H1 (cell line): ENCODE results near the gene EFEMP1. TPM values are rescaled to one million over a fixed set of nuclear protein-coding genes. Genes with fewer than 3 reads are reported as not detected.

Experiments used
- CTCF ChIA-PET: fragments of 300-600 bp; sonication (Branson Sonifier 250); formaldehyde crosslinking; loops from one replicate; lab custom pipeline; 2021; ENCODE audit not compliant: partially characterized antibody; lab: Charles Lee
- POLR2A ChIA-PET: fragments of 300-600 bp; sonication (Branson Sonifier 250); formaldehyde crosslinking; loops from one replicate; lab custom pipeline; 2021; ENCODE audit warnings: inconsistent platforms; ENCODE audit not compliant: partially characterized antibody; lab: Charles Lee
- DNase-seq, 2 experiments: peaks; one replicate each; pipeline versions ENCODE4 v3.0.0 to v3.0.0-alpha.2; 2010 to 2022; ENCODE audit warnings: low spot score in 2 of 2, low read depth in 1 of 2, mixed read lengths in 1 of 2
- FAIRE-seq: peaks from 2 replicates; lab custom pipeline; 2011; peaks lifted over from hg19 to GRCh38; lab: Jason Lieb, UNC
- H2AFZ ChIP-seq: 2 replicates; pipeline ENCODE4 v1.8.1; 2012; ENCODE audit warnings: low read length, inconsistent platforms
- H2AK5ac ChIP-seq: 2 replicates; pipeline ENCODE4 v1.6.1; 2013; ENCODE audit warnings: low read depth, low read length
- H2BK120ac ChIP-seq: replicated peaks from 2 replicates; pipeline ENCODE3; 2013; ENCODE audit warnings: low read depth, low read length, inconsistent platforms
- H2BK12ac ChIP-seq: 2 replicates; pipeline ENCODE4 v1.6.1; 2013; ENCODE audit warnings: low read depth, low read length
- H2BK15ac ChIP-seq: 2 replicates; pipeline ENCODE4 v1.6.1; 2013; ENCODE audit warnings: low read length
- H2BK20ac ChIP-seq: 2 replicates; pipeline ENCODE4 v1.6.1; 2013; ENCODE audit warnings: low read length
- H2BK5ac ChIP-seq: 2 replicates; pipeline ENCODE4 v1.6.1; 2013; ENCODE audit warnings: low read depth, low read length
- H3K14ac ChIP-seq: 2 replicates; pipeline ENCODE4 v1.6.1; 2013; ENCODE audit warnings: inconsistent platforms; ENCODE audit not compliant: insufficient read length
- H3K18ac ChIP-seq: 2 replicates; pipeline ENCODE4 v1.6.1; 2013; ENCODE audit warnings: low read length; ENCODE audit errors: extremely low read depth
- H3K23ac ChIP-seq: 2 replicates; pipeline ENCODE4 v1.6.1; 2013; ENCODE audit warnings: inconsistent platforms; ENCODE audit not compliant: insufficient read length
- H3K23me2 ChIP-seq: 2 replicates; pipeline ENCODE4 v1.6.1; 2013; ENCODE audit warnings: low read depth, low read length
- H3K27ac ChIP-seq: 2 replicates; pipeline ENCODE4 v1.6.1; 2011; ENCODE audit warnings: low read depth, low read length, inconsistent platforms
- H3K27me3 ChIP-seq, 4 experiments: replicated peaks in 1 of 4; 1 replicate in 1 of 4; 2 replicates in 3 of 4; pipeline versions ENCODE4 v1.6.1 to v1.8.1; 2011 to 2013; ENCODE audit warnings: low read length in 3 of 4, mild to moderate bottlenecking in 3 of 4, inconsistent platforms in 2 of 4, mixed read lengths in 2 of 4, moderate library complexity in 1 of 4; ENCODE audit not compliant: control insufficient read depth in 3 of 4, insufficient read depth in 3 of 4; ENCODE audit errors: extremely low read depth in 1 of 4
- H3K36me3 ChIP-seq, 4 experiments: 2 replicates each; pipeline versions ENCODE4 v1.6.1 to v1.8.1; 2011 to 2013; ENCODE audit warnings: mild to moderate bottlenecking in 4 of 4, low read length in 3 of 4, moderate library complexity in 2 of 4, control low read depth in 1 of 4, inconsistent platforms in 1 of 4; ENCODE audit not compliant: insufficient read depth in 4 of 4, control insufficient read depth in 2 of 4
- H3K4ac ChIP-seq: replicated peaks from 2 replicates; pipeline ENCODE3; 2013; ENCODE audit warnings: low read length, low read depth, mixed read lengths, inconsistent platforms; ENCODE audit not compliant: insufficient read length
- H3K4me1 ChIP-seq, 4 experiments: replicated peaks in 1 of 4; 1 replicate in 1 of 4; 2 replicates in 3 of 4; pipeline versions ENCODE4 v1.6.1 to v1.8.1; 2011 to 2013; ENCODE audit warnings: low read length in 3 of 4, inconsistent platforms in 2 of 4, mixed read lengths in 1 of 4; ENCODE audit not compliant: insufficient read depth in 4 of 4, control insufficient read depth in 3 of 4
- H3K4me2 ChIP-seq, 2 experiments: 2 replicates each; pipeline versions ENCODE4 v1.6.1 to v1.8.1; 2011 to 2013; ENCODE audit warnings: low read depth in 2 of 2, low read length in 2 of 2, control low read depth in 1 of 2, inconsistent platforms in 1 of 2, mild to moderate bottlenecking in 1 of 2; ENCODE audit not compliant: insufficient read depth in 1 of 2
- H3K4me3 ChIP-seq, 4 experiments: fragments of 200-600, 300-600 bp in 1 of 4; sonication (generic), shearing (Covaris generic), sonication (Bioruptor Twin) in 1 of 4; 2 replicates each; pipeline versions ENCODE4 v1.5.1 to v1.8.1; 2011 to 2016; ENCODE audit warnings: low read length in 4 of 4, low read depth in 3 of 4, control low read depth in 2 of 4, inconsistent platforms in 2 of 4, mild to moderate bottlenecking in 2 of 4, mixed read lengths in 1 of 4, moderate library complexity in 1 of 4; ENCODE audit not compliant: insufficient read depth in 2 of 4; ENCODE audit errors: extremely low read depth in 1 of 4
- H3K56ac ChIP-seq: replicated peaks from 2 replicates; pipeline ENCODE3; 2013; ENCODE audit warnings: low read depth, mild to moderate bottlenecking, mixed read lengths, low read length, inconsistent platforms; ENCODE audit not compliant: insufficient read length
- H3K79me1 ChIP-seq: 2 replicates; pipeline ENCODE4 v1.6.1; 2013; ENCODE audit warnings: low read depth, low read length, control low read depth
- H3K79me2 ChIP-seq, 2 experiments: 2 replicates each; pipeline versions ENCODE4 v1.6.1 to v1.8.1; 2012 to 2013; ENCODE audit warnings: low read length in 2 of 2, mild to moderate bottlenecking in 2 of 2, inconsistent platforms in 1 of 2; ENCODE audit not compliant: insufficient read depth in 2 of 2, control insufficient read depth in 1 of 2
- H3K9ac ChIP-seq, 4 experiments: replicated peaks in 1 of 4; 1 replicate in 1 of 4; 2 replicates in 3 of 4; pipeline versions ENCODE4 v1.6.1 to v1.8.1; 2011 to 2013; ENCODE audit warnings: low read depth in 3 of 4, low read length in 3 of 4, control low read depth in 2 of 4, mild to moderate bottlenecking in 2 of 4, moderate library complexity in 2 of 4, inconsistent platforms in 1 of 4; ENCODE audit errors: extremely low read depth in 1 of 4
- H3K9me3 ChIP-seq, 2 experiments: 2 replicates each; pipeline versions ENCODE4 v1.6.1 to v1.8.1; 2012 to 2013; ENCODE audit warnings: mild to moderate bottlenecking in 2 of 2, moderate library complexity in 2 of 2, control low read depth in 1 of 2, inconsistent platforms in 1 of 2, low read depth in 1 of 2, low read length in 1 of 2, mixed read lengths in 1 of 2; ENCODE audit not compliant: insufficient read depth in 2 of 2
- H4K20me1 ChIP-seq, 2 experiments: replicated peaks in 1 of 2; 2 replicates each; pipeline versions ENCODE3 to v1.8.1; 2011 to 2013; ENCODE audit warnings: inconsistent platforms in 2 of 2, low read length in 2 of 2, mild to moderate bottlenecking in 1 of 2; ENCODE audit not compliant: insufficient read depth in 2 of 2, control insufficient read depth in 1 of 2
- H4K5ac ChIP-seq: 2 replicates; pipeline ENCODE4 v1.6.1; 2013; ENCODE audit warnings: low read length, low read depth, mixed read lengths, inconsistent platforms; ENCODE audit not compliant: insufficient read length
- H4K8ac ChIP-seq: 2 replicates; pipeline ENCODE4 v1.8.0; 2013; ENCODE audit warnings: mild to moderate bottlenecking, moderate library complexity, low read length, inconsistent platforms; ENCODE audit not compliant: insufficient read depth; ENCODE audit errors: extremely low read depth
- H4K91ac ChIP-seq: replicated peaks from 2 replicates; pipeline ENCODE3; 2013; ENCODE audit warnings: low read length, mixed read lengths, inconsistent platforms; ENCODE audit not compliant: insufficient read length
- CHD7 ChIP-seq: fragments of 300-600 bp; sonication (generic); IDR thresholded peaks from 2 replicates; pipeline ENCODE4 v1.7.1; 2012; ENCODE audit warnings: low read length, moderate library complexity, mild to moderate bottlenecking, inconsistent platforms; ENCODE audit not compliant: insufficient replicate concordance
- whole genome bisulfite sequencing, 2 experiments: shearing (Covaris generic) in 1 of 2; methylation state at CpG; one replicate each; pipeline versions ENCODE4 v1.1.6 to v1.1.7; 2013 to 2015; ENCODE audit warnings: low lambda C conversion rate in 2 of 2, mixed read lengths in 2 of 2, inconsistent platforms in 1 of 2, low coverage in 1 of 2, missing lambda C conversion rate in 1 of 2; ENCODE audit not compliant: insufficient replicate concordance in 2 of 2, insufficient coverage in 1 of 2, insufficient read length in 1 of 2; ENCODE audit errors: extremely low coverage in 1 of 2, missing lambda C conversion rate in 1 of 2; 5-methylcytosine and 5-hydroxymethylcytosine counted together
- polyA plus RNA-seq, 7 experiments: library from polyadenylated mRNA; depleted of rRNA in 3 of 7; stranded (reverse) in 5 of 7; unstranded in 2 of 7; fragments of >200 nt in 5 of 7; fragments of 200-250 nt in 2 of 7; gene quantifications; 1 replicate in 5 of 7; 2 replicates in 1 of 7; 4 replicates in 1 of 7; pipeline versions ENCODE4 v1.2.1 to v1.2.3, GENCODE V29; 2011 to 2013; ENCODE audit warnings: missing spikeins in 2 of 7, mixed read lengths in 2 of 7
- total RNA-seq: library from RNA; stranded (reverse); fragmentation: NEBNext Ultra II Directional; extraction: Animal tissue kit (Norgen Biotek cat#: 25700); gene quantifications from 2 replicates; pipeline ENCODE4 v1.2.1, GENCODE V29; 2021

EFEMP1 gene
- total and polyA plus RNA-seq, 2 of the 8 experiments (the other 6 are each of a cell fraction or from before 2014, with no cell fraction given), result 15.5 to 19.7 TPM

DNA sequence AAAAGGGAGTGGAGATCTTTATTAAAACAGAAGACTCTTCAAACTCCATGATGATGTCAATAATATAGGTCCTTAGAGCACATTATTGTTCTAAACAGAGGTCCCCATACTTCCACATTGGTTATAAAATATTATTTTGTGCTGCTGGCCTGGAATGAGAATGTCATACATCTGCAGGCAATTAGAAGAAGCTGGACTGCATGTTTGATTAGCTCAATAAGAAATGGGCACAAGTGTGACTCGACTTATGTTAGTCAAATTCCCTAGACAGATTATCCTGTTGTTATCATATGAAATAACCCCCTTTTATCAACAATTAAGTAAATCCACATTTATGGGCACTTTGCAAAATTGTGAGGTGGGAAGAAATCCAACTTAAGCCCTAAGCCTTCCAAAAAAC, 8.8 kb downstream of the EFEMP1 start:
- Histone ChIP-seq H3K9ac (no peak overlapping the region), H3K23ac (no peak overlapping the region), H3K79me2 (no peaks in the 10 kb centered on the region), H3K4me2 (no peak overlapping the region), H2AFZ (no peak overlapping the region), H4K8ac (no peak overlapping the region), H2BK20ac (no peak overlapping the region), H3K4me1 (no peaks in the 10 kb centered on the region), H3K9me3 (no peaks in the 10 kb centered on the region), H3K23me2 (no peaks in the 10 kb centered on the region), H3K27ac (no peak overlapping the region), H2BK15ac (no peak overlapping the region), H2BK120ac (no peak overlapping the region), H2BK12ac (no peak overlapping the region), H4K91ac (no peak overlapping the region), H3K4me3 (no peak overlapping the region), H3K79me1 (no peaks in the 10 kb centered on the region), H2AK5ac (no peak overlapping the region), H3K56ac (no peak overlapping the region), H3K4ac (no peak overlapping the region), H3K18ac (no peak overlapping the region), H3K36me3 (no peaks in the 10 kb centered on the region), H3K14ac (no peak overlapping the region), H2BK5ac (no peak overlapping the region), H4K5ac (no peak overlapping the region), H3K27me3 (no peaks in the 10 kb centered on the region), H4K20me1 (no peaks in the 10 kb centered on the region)
- DNase-seq, result no peak
- ChIA-PET CTCF (no interaction called here), POLR2A (no interaction called here)
- 92% methylated on average over 1 of the region's 1 CpG; no CpG with 5 or more reads in 1 of the 2 experiments for WGBS, 2 experiments
- FAIRE-seq, result no peak
- TF ChIP-seq CHD7, result no peak
